ENCODE results near the gene B3GALT5. TPM values are rescaled to one million over a fixed set of nuclear protein-coding genes. Genes with fewer than 3 reads are reported as not detected.

Gene B3GALT5
- total RNA-seq, 2 donors from 2014 or later, result not detected

DNA sequence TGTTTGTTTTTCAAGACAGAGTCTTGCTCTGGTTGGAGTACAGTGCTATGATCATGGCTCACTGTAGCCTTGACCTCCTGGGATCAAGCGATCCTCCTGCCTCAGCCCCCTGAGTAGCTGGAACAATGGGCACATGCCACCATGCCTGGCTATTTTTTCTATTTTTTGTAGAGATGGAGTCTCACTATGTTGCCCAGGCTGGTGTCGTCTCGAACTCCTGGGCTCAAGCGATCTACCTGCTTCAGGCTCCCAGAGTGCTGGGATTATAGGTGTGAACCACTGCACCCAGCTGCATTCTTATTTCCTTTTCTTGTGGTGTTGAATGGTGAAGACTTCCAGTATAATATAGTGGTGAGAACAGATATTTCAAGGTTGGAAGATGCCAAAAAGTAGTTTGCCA is 28.0 kb downstream of the B3GALT5 start:
- no peaks in the 10 kb centered on the region for H3K4me1 Mint-ChIP-seq (ENCODE audit: low read depth)
- ATAC-seq (replicated peaks in 1 of 2), result no peak
- no peak overlapping the region for H3K4me3 Mint-ChIP-seq
- no peak overlapping the region for H3K27ac Mint-ChIP-seq
- no peak for DNase-seq
- H3K36me3 Mint-ChIP-seq (ENCODE audit: insufficient read depth in 2 of 2), result no peaks in the 10 kb centered on the region
- no peaks in the 10 kb centered on the region for H3K27me3 Mint-ChIP-seq (ENCODE audit: low read depth)
- H3K9me3 Mint-ChIP-seq, result peaks cover 0 to under 1% of the 10 kb centered on the region in 2 donors

GRCh38 chr21:39641827-39642450 is 29.2 kb downstream of the B3GALT5 start:
- Mint-ChIP-seq H3K27ac (no peak overlapping the region), H3K36me3 (ENCODE audit: insufficient read depth in 2 of 2) (no peaks in the 10 kb centered on the region), H3K4me3 (no peak overlapping the region), H3K27me3 (ENCODE audit: low read depth) (no peaks in the 10 kb centered on the region), H3K4me1 (ENCODE audit: low read depth) (no peaks in the 10 kb centered on the region), H3K9me3 (no peaks in the 10 kb centered on the region)
- ATAC-seq (replicated peaks in 1 of 2), result no peak
- DNase-seq, result no peak

GRCh38 chr21:39644062-39644560 is 31.4 kb downstream of the B3GALT5 start:
- H3K27ac Mint-ChIP-seq, result no peak overlapping the region
- no peak overlapping the region for H3K4me3 Mint-ChIP-seq
- no peaks in the 10 kb centered on the region for H3K27me3 Mint-ChIP-seq (ENCODE audit: low read depth)
- ATAC-seq (replicated peaks in 1 of 2), result no peak
- peaks cover 0 to 1% of the 10 kb centered on the region in 2 donors for H3K9me3 Mint-ChIP-seq
- no peak for DNase-seq
- H3K36me3 Mint-ChIP-seq (ENCODE audit: insufficient read depth in 2 of 2), result no peaks in the 10 kb centered on the region
- H3K4me1 Mint-ChIP-seq (ENCODE audit: low read depth), result no peaks in the 10 kb centered on the region

- H3K9me3 Mint-ChIP-seq, result peaks cover 0 to 1% of the 10 kb centered on the region in 2 donors
- H3K4me3 Mint-ChIP-seq, result no peak overlapping the region
- no peak overlapping the region for H3K27ac Mint-ChIP-seq
- no peaks in the 10 kb centered on the region for H3K27me3 Mint-ChIP-seq (ENCODE audit: low read depth)
- H3K36me3 Mint-ChIP-seq (ENCODE audit: insufficient read depth in 2 of 2), result no peaks in the 10 kb centered on the region
- no peak for DNase-seq
- no peaks in the 10 kb centered on the region for H3K4me1 Mint-ChIP-seq (ENCODE audit: low read depth)
- ATAC-seq (replicated peaks in 1 of 2), result no peak
Measured at GRCh38 chr21:39645331-39645730, 32.6 kb downstream of the B3GALT5 start.

DNA sequence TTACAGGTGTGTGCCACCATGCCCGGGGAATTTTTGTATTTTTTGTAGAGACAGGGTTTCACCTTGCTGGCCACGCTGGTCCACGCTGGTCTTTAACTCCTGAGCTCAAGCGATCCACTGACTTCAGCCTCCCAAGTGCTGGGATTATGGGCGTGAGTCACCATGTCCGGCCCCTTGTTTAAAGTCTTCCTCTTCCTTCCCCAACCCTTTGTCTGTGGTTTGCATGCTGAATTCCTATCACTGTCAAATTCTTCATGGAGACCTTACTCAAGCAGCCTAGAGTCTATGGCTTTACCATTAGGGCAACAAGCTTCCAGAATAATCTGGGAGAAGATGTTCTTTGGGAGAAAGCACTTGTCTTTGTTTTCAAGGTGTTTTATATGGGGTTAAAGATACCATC is 34.7 kb downstream of the B3GALT5 start:
- no peaks in the 10 kb centered on the region for H3K27me3 Mint-ChIP-seq (ENCODE audit: low read depth)
- ATAC-seq (replicated peaks in 1 of 2), result no peak
- H3K9me3 Mint-ChIP-seq, result peaks cover 2 to 4% of the 10 kb centered on the region in 2 donors
- no peak for DNase-seq
- no peaks in the 10 kb centered on the region for H3K36me3 Mint-ChIP-seq (ENCODE audit: insufficient read depth in 2 of 2)
- H3K4me1 Mint-ChIP-seq (ENCODE audit: low read depth), result no peaks in the 10 kb centered on the region
- no peak overlapping the region for H3K4me3 Mint-ChIP-seq
- no peak overlapping the region for H3K27ac Mint-ChIP-seq

DNA sequence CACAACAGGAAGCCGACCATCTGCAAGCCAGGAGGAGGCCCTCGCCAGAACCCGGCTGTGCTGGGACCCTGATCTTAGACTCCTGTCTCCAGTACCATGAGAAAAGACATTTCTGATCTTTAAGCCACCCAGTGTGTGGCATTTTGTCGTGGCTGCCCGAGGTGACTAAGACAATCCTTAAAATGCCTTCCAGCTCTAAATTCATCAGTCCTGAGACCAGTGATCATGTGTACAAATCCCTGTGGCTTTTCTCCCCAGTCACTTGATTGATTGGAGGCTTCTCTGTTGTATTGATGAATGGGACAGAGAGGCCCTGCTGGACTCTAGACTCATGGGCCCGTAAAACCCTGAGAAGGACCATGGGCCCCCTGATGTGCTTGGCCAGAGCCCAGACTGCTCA is 36.1 kb downstream of the B3GALT5 start:
- ATAC-seq (replicated peaks in 1 of 2), result no peak
- peaks cover 0 to 1% of the 10 kb centered on the region in 2 donors for H3K36me3 Mint-ChIP-seq (ENCODE audit: insufficient read depth in 2 of 2)

GRCh38 chr21:39649526-39649925 is 36.8 kb downstream of the B3GALT5 start:
- Mint-ChIP-seq H3K36me3 (ENCODE audit: insufficient read depth in 2 of 2) (peaks cover 0 to 2% of the 10 kb centered on the region in 2 donors), H3K4me1 (ENCODE audit: low read depth) (no peaks in the 10 kb centered on the region), H3K27ac (no peak overlapping the region), H3K4me3 (no peak overlapping the region), H3K27me3 (ENCODE audit: low read depth) (no peaks in the 10 kb centered on the region), H3K9me3 (peaks cover 4 to 8% of the 10 kb centered on the region in 2 donors)
- no peak for DNase-seq
- ATAC-seq (replicated peaks in 1 of 2), result no peak

More for the DNA sequence above, 36.1 kb downstream of the B3GALT5 start:
- Mint-ChIP-seq H3K4me3 (no peak overlapping the region), H3K9me3 (peaks cover 4 to 8% of the 10 kb centered on the region in 2 donors), H3K27ac (no peak overlapping the region), H3K4me1 (ENCODE audit: low read depth) (no peaks in the 10 kb centered on the region), H3K27me3 (ENCODE audit: low read depth) (no peaks in the 10 kb centered on the region)
- DNase-seq, result no peak

DNA sequence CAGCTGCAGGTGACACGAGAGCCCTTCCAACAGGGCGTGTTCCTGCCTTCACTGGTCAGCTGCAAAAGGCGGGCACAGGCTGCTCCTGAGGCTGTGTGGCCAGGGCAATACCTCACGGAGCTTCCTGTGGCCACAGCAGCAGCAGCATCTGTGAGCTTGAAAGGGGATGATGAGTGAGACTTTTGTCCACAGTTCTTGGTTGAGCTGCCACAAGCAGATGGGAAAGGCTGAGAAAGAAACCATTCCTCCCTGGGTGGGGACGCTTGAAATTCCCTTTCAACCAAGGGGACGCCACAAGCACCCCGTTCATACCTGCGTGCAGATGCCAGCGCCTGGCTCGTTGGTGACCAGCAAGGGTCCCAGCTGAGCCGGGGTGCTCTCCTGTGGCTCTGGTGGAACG is 37.6 kb downstream of the B3GALT5 start:
- Mint-ChIP-seq H3K9me3 (peaks cover 4 to 8% of the 10 kb centered on the region in 2 donors), H3K27ac (no peak overlapping the region), H3K36me3 (ENCODE audit: insufficient read depth in 2 of 2) (peaks cover 0 to 2% of the 10 kb centered on the region in 2 donors), H3K27me3 (ENCODE audit: low read depth) (no peaks in the 10 kb centered on the region), H3K4me1 (ENCODE audit: low read depth) (no peaks in the 10 kb centered on the region), H3K4me3 (no peak overlapping the region)
- DNase-seq (no peak), ATAC-seq (replicated peaks in 1 of 2) (no peak)

DNA sequence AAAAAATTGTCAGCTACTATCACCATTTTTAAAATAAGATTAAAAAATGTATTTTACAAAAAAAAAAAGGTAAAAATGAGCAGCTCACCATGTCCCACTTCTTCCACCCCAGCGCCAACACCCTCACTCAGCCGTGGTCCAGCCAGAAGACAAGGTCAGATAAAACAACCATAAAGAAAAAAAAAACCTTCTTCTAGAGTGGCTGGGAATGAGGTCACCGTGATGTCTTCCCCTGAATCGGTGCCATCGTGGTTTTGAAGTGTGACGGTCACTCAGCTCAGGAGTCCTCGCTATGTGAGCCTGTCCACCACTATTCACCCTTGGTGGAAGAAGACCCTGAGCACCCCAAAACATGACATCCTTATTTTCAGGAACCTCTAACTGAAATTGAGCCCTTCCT is 38.1 kb downstream of the B3GALT5 start:
- peaks cover 4 to 8% of the 10 kb centered on the region in 2 donors for H3K9me3 Mint-ChIP-seq
- no peak overlapping the region for H3K27ac Mint-ChIP-seq
- H3K27me3 Mint-ChIP-seq (ENCODE audit: low read depth), result no peaks in the 10 kb centered on the region
- H3K4me3 Mint-ChIP-seq, result no peak overlapping the region
- DNase-seq (no peak), ATAC-seq (replicated peaks in 1 of 2) (no peak)
- peaks cover 0 to 2% of the 10 kb centered on the region in 2 donors for H3K36me3 Mint-ChIP-seq (ENCODE audit: insufficient read depth in 2 of 2)
- no peaks in the 10 kb centered on the region for H3K4me1 Mint-ChIP-seq (ENCODE audit: low read depth)

DNA sequence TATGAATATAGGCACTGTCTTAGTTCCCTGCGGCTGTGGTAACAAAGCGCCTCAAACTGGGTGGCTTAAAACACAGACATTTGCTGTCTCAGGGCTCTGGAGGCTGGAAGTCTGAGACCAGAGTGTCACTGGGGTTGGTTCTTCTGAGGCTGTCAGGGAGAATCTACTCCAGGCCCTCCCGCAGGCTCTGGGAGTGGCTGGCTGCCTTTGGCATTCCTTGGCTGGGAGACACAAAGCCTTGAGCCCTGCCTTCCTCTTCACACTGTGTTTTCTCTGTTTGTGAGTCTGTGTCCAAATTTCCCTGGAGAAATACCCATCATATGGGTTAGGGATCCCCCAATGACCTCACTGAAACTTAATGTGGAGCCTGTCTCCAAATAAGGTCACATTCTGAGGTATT is 38.5 kb downstream of the B3GALT5 start:
- peaks cover 4 to 8% of the 10 kb centered on the region in 2 donors for H3K9me3 Mint-ChIP-seq
- H3K36me3 Mint-ChIP-seq (ENCODE audit: insufficient read depth in 2 of 2), result peaks cover 0 to 2% of the 10 kb centered on the region in 2 donors
- no peak overlapping the region for H3K4me3 Mint-ChIP-seq
- H3K4me1 Mint-ChIP-seq (ENCODE audit: low read depth), result no peaks in the 10 kb centered on the region
- no peak for ATAC-seq (replicated peaks in 1 of 2)
- H3K27ac Mint-ChIP-seq, result no peak overlapping the region
- H3K27me3 Mint-ChIP-seq (ENCODE audit: low read depth), result no peaks in the 10 kb centered on the region
- no peak for DNase-seq

- Mint-ChIP-seq H3K27me3 (ENCODE audit: low read depth) (peaks cover 5% of the 10 kb centered on the region), H3K9me3 (peaks cover 2 to 8% of the 10 kb centered on the region in 2 donors), H3K36me3 (ENCODE audit: insufficient read depth in 2 of 2) (peaks cover 0 to 2% of the 10 kb centered on the region in 2 donors), H3K4me3 (no peak overlapping the region), H3K4me1 (ENCODE audit: low read depth) (no peaks in the 10 kb centered on the region), H3K27ac (no peak overlapping the region)
- ATAC-seq (replicated peaks in 1 of 2) (no peak), DNase-seq (no peak)
Measured at GRCh38 chr21:39654951-39655350, 42.2 kb downstream of the B3GALT5 start.

DNA sequence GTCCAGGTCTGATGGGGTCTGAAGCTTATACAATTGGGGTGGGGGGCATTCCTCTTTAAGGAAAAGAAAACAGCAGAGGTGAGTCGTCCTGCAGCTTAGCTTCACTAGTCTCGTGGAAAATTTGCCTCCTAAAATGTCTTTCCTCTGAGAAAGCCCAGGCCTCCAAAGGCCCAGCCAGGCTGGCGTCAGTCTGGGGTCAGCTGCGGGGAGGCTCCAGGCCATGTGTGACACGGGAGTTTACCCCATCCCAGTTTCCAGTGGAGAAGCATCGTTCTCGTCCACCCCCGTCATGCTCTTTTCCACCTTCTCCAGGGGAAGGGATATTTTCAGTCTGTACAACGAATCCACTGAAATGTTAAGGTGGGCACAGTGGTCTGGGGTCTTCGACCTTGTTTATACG is 42.8 kb downstream of the B3GALT5 start:
- Mint-ChIP-seq H3K9me3 (peaks cover 2 to 8% of the 10 kb centered on the region in 2 donors), H3K4me1 (ENCODE audit: low read depth) (no peaks in the 10 kb centered on the region), H3K4me3 (no peak overlapping the region), H3K27ac (no peak overlapping the region), H3K36me3 (ENCODE audit: insufficient read depth in 2 of 2) (peaks cover 0 to 2% of the 10 kb centered on the region in 2 donors), H3K27me3 (ENCODE audit: low read depth) (peaks cover 6% of the 10 kb centered on the region)
- ATAC-seq (replicated peaks in 1 of 2) (no peak), DNase-seq (no peak)

GRCh38 chr21:39656209-39656608 is 43.5 kb downstream of the B3GALT5 start:
- peaks cover 0 to 2% of the 10 kb centered on the region in 2 donors for H3K36me3 Mint-ChIP-seq (ENCODE audit: insufficient read depth in 2 of 2)
- DNase-seq, result no peak
- H3K27me3 Mint-ChIP-seq (ENCODE audit: low read depth), result peaks cover 6% of the 10 kb centered on the region
- H3K27ac Mint-ChIP-seq, result no peak overlapping the region
- ATAC-seq (replicated peaks in 1 of 2), result no peak
- H3K4me3 Mint-ChIP-seq, result no peak overlapping the region
- peaks cover 2 to 8% of the 10 kb centered on the region in 2 donors for H3K9me3 Mint-ChIP-seq
- H3K4me1 Mint-ChIP-seq (ENCODE audit: low read depth), result no peaks in the 10 kb centered on the region

Measured in activated T-cell treated with anti-CD3 and anti-CD28 coated beads, Interleukin-2, amount 50 U/mL, for 72 hours (primary cell).